HG02852 (cell line): ENCODE data around the gene MPRIP.

Source experiments
- ATAC-seq: cut with Tn5 transposase; IDR thresholded peaks from one replicate; pipeline ENCODE4 v1.9.1; 2021; ENCODE audit warnings: mild to moderate bottlenecking, moderate library complexity; ENCODE audit not compliant: unreplicated experiment

Gene MPRIP

GRCh38 chr17:17084941-17085340 lies 42.7 kb downstream of the MPRIP start:
- ATAC-seq = no peak

- ATAC-seq = no peak
These were observed 44.3 kb downstream of the MPRIP start for GRCh38 chr17:17086585-17086984.

DNA sequence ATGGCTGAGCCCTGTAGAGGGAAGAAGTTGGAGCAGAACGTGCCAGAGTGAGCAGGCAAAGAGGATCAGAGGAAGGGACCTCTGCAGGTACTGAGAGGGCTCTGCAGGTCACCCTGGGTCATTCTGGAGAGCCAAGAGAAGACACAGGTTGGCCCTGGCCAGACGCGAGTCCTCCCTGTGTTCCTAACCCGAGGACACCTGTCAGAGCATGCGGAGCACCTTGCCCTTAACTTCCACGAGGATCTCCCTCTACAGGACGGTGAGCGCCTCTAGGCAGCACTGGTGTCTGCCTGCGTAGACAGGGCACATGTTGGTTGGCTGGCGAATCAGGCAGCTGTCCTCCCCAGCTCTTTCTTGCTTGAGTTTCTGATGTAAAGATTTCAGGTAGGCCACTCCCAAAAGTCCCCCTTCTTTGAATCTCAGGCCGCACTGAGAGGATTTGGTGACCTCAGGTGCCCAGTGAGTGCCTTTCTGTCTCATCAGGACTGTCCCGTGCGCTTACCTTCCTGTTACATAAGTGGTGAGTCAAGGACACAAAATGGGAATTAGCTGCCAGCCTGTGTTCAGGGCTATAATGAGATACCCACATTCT lies 45.3 kb downstream of the MPRIP start:
- ATAC-seq = no peak

DNA sequence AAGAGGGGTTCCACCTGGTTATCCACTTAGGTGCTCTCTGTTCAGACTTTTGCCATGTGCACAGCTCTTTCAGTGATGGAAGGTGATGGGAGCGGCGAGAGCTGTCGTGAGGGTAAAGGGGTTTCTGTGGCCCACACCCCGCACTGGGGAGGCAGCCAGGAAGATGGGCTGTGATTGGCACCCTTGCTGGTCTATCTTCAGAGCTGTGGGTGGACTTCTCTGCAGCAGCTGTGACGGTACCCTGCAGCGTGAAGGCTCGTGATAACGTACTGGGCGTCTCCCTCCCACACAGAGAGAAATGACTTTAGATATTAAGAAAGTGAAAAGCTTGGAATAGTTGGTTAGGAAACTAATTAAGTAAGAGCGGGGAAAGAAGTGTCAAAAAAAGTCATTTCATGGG lies 45.8 kb downstream of the MPRIP start:
- no peak for ATAC-seq

DNA sequence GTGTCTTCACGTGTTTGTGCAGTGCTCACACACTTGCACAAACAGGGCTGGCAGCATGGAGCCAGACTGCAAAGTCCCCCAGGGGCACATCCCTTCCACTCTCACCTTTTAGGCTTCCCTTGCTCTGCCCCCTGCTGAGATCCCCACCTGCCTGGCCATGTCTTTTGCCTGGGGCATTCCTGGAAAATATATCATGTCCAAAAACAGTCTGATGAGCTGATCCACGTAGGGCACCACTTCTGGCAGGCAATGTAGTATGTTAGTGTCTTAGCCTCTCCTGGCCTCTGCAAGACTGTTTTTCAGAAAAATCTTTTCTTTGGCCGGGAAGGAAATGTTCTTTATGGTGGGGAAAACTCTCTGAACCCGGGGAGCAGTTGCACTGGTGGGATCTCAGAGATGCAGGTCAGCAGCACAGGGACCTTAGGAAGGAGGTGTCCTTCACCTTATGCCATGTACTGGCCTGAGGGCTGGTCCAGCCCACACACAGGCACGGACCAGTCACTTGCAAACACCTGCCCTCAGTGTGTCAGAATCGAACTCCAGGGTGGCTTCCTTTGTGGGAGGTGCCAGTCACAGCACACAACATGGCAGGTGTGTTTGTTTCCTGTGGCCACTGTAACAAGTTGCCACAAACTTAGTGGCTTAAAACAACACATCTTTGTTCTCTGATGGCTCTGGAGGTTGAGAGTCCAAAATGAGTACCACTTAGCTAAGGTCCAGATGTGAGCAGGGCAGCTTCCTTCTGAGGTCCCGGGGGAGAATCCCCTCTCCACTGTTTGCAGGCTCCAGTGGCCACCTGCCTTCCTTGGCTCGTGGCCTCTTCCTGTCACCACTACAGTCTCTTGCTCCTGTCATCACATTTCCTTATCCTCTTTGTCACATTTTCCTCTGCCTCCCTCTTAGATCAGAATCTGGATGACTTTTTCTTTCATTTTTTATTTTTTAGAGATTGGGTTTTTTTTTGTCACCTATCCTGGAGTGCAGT lies 46.6 kb downstream of the MPRIP start:
- no peak for ATAC-seq

GRCh38 chr17:17089796-17090641 lies 47.8 kb downstream of the MPRIP start:
- ATAC-seq = no peak

GRCh38 chr17:17090642-17091103 lies 48.4 kb downstream of the MPRIP start:
- ATAC-seq = no peak

GRCh38 chr17:17091276-17091675 lies 49.0 kb downstream of the MPRIP start:
- ATAC-seq = no peak

GRCh38 chr17:17091856-17092756 lies 49.8 kb downstream of the MPRIP start:
- ATAC-seq = no peak

DNA sequence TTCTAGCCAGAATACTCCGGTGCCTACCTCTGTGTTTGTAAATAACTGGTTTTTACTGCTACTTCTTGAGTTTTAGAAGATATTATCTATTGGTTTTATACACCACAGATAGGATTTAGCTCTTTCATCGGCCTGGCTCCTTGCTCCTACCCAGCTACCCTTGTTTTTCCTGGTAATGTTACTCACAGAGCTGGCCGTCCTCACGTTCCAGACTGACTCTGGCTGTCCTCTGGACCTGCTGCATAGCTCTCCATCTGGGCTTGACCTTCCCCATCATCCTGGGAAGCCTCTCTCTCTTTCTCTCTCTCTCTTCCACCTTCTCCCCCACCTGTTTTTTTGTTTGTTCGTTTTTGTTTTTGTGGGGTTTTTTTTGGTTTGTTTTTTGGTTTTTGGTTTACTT lies 51.5 kb downstream of the MPRIP start:
- no peak for ATAC-seq

DNA sequence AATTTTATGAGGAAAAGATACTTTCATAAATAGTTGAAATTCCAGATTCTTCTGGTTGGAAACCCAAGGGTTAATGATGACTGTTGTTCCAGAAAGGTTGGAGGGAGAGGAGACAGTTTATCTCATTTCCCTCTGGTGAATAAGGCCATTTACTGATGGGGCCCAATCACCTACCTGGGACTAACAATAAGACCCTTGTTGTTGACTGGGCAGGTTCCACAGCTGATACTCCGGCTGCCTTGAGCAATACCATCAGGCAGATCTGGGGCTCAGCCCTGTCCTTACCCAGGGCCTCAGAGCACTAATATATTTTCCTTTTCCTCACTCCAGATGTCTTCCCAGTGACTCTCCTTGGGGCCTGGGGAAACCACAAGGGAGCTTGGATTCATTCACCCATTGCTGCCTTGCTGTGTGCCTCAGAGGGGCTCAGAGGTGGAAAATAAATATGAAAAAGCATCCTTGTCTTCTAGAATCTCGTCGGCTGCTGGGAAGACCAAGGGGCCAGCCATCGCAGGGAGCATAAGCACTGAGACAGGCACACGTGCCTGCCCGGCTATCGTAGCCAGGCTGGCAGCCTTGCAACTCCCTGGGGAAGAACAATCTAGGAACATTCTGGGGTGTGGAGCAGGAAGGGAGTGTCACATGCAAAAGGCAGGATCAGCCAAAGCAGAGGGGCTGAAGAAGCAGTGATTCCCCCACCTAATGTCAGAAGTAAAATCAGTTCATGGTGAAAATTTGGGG lies 54.4 kb downstream of the MPRIP start:
- no peak for ATAC-seq

DNA sequence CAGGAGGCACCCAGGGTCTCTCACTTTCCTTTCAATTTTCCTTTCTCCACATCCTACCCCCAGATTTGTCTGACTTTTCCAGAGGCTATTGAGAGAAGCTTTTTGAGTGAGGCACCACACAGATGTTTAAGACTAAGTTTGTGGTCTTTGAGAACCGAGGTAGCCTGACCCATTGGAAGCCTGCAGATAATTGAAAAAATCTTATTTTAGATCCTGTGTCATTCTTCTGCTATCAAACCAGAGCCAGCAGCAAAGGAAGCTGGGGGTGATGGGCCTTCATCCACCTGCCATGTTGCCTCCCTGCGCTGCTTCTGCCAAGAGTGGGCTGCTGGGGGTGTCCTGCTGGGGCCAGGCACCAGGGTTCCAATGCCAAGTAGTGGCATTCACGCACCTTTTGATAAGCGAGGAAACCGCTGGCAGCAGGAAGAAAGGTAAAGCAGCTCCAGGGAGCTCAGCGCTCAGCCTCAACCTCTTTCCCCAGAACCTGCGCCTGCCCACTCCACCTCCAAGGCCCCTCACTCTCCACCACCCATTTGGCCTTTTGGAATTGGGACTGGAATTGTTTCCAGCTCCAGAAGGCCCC lies 55.6 kb downstream of the MPRIP start:
- ATAC-seq = no peak

DNA sequence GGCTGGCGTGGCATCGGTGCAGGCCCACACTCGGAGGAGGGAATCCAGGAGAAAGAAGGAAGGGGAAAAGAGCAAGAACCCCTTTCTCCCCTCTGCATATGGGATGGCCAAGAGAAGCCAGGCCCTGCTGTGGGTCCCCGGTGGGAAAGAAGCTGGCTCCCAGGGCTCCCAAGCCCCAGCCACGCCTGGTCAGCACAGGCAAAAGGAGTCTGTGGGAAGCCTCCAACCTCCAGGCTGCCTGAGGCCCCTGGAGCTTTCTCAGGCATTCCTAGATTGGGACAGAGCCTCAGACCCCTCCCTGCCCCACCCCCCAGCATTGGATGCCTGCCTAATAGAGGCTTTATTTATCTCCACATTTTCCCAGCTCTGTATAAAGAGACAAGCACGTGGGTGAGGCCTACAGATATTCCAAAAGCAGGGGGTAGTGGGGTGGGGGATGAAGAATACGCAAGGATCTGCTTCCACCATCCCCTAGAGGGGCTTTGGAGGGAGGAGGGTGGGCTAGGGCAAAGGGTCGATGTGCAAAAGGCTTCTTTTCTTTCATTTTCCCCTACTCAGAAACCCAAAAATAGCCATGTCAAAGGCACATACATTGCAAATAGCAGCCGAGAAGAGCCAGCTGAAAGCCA lies 56.4 kb downstream of the MPRIP start:
- no peak for ATAC-seq

GRCh38 chr17:17102176-17102575 lies 59.9 kb downstream of the MPRIP start:
- ATAC-seq = no peak

DNA sequence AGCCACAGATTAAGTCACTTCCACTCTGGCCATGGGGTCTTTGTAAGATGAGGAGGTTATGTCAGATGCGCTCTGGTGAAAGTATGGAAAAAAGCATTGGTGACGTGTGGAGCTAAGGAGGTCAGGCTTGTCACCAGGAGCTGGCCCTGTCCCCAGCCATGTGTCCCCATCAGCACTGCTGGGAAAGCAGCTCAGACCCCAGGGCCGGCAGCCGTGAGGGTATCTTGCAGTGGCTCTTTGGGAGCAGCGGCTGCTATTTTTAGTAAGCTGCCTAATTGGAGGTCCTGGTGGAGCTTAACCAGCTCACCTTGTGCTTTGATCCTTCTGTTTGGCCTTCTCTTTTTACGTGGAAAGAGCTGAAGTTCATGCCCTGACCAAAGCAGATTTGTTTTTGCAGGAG lies 60.9 kb downstream of the MPRIP start:
- no peak for ATAC-seq

GRCh38 chr17:17104036-17104435 lies 61.8 kb downstream of the MPRIP start:
- ATAC-seq = no peak

- no peak for ATAC-seq
These were observed 62.2 kb downstream of the MPRIP start for GRCh38 chr17:17104494-17104893.

- no peak for ATAC-seq
These were observed 63.7 kb downstream of the MPRIP start for GRCh38 chr17:17105976-17106375.

- no peak for ATAC-seq
These were observed 64.5 kb downstream of the MPRIP start for GRCh38 chr17:17106756-17107155.
